H9 (cell line): ENCODE data around the gene PRAF2. TPM values are rescaled to one million over a fixed set of nuclear protein-coding genes. Genes with fewer than 3 reads are reported as not detected.
A peak's percentile ranks its signal among the peaks of the same experiment; 100 is the strongest.

ENCODE experiments used
- DNase-seq: peaks from one replicate; pipeline ENCODE4 v3.0.0-alpha.2; 2017
- H2AFZ ChIP-seq: one replicate; pipeline ENCODE4 v1.6.1; 2013; ENCODE audit warnings: mild to moderate bottlenecking, low read length, control low read depth, moderate library complexity
- H2AK5ac ChIP-seq: 2 replicates; pipeline ENCODE4 v1.6.1; 2013; ENCODE audit warnings: low read length, control low read depth, mixed read lengths; ENCODE audit not compliant: insufficient read length
- H2BK120ac ChIP-seq: one replicate; pipeline ENCODE4 v1.6.1; 2013; ENCODE audit warnings: low read depth, mild to moderate bottlenecking, low read length, control low read depth, inconsistent platforms; ENCODE audit not compliant: poor library complexity, severe bottlenecking
- H2BK12ac ChIP-seq: 2 replicates; pipeline ENCODE4 v1.6.1; 2013; ENCODE audit warnings: low read length, control low read depth, mixed read lengths, low read depth; ENCODE audit not compliant: insufficient read length
- H2BK15ac ChIP-seq: 2 replicates; pipeline ENCODE4 v1.6.1; 2013; ENCODE audit warnings: low read depth, low read length, control low read depth
- H2BK20ac ChIP-seq: one replicate; pipeline ENCODE4 v1.6.1; 2013; ENCODE audit warnings: low read depth, mild to moderate bottlenecking, low read length, control low read depth, inconsistent platforms; ENCODE audit not compliant: poor library complexity, severe bottlenecking
- H2BK5ac ChIP-seq: 2 replicates; pipeline ENCODE4 v1.6.1; 2013; ENCODE audit warnings: low read length, control low read depth, mixed read lengths; ENCODE audit not compliant: insufficient read length
- H3K14ac ChIP-seq: 2 replicates; pipeline ENCODE4 v1.6.1; 2013; ENCODE audit warnings: low read length, control low read depth; ENCODE audit not compliant: insufficient read depth
- H3K18ac ChIP-seq: 2 replicates; pipeline ENCODE4 v1.6.1; 2013; ENCODE audit warnings: low read depth, mild to moderate bottlenecking, mixed read lengths, low read length, control low read depth; ENCODE audit not compliant: insufficient read length
- H3K23ac ChIP-seq: 2 replicates; pipeline ENCODE4 v1.6.1; 2013; ENCODE audit warnings: low read length, control low read depth, mixed read lengths, low read depth; ENCODE audit not compliant: insufficient read length
- H3K23me2 ChIP-seq: 2 replicates; pipeline ENCODE4 v1.6.1; 2013; ENCODE audit warnings: low read depth, mild to moderate bottlenecking, mixed read lengths, low read length, control low read depth; ENCODE audit not compliant: insufficient read length, poor library complexity, severe bottlenecking
- H3K27ac ChIP-seq: 2 replicates; pipeline ENCODE4 v1.5.1; 2013; ENCODE audit warnings: low read length, control low read depth, mixed read lengths, low read depth; ENCODE audit not compliant: insufficient read length
- H3K27me3 ChIP-seq: 2 replicates; pipeline ENCODE4 v1.6.1; 2013; ENCODE audit warnings: low read length, control low read depth, inconsistent platforms; ENCODE audit not compliant: insufficient read depth
- H3K4ac ChIP-seq: 2 replicates; pipeline ENCODE4 v1.6.1; 2013; ENCODE audit warnings: low read depth, mild to moderate bottlenecking, control low read depth, inconsistent platforms, low read length, moderate library complexity
- H3K4me1 ChIP-seq: 2 replicates; pipeline ENCODE4 v1.6.1; 2013; ENCODE audit warnings: low read length, control low read depth, inconsistent platforms; ENCODE audit not compliant: insufficient read depth
- H3K4me2 ChIP-seq: 2 replicates; pipeline ENCODE4 v1.6.1; 2013; ENCODE audit warnings: low read length, control low read depth, mixed read lengths; ENCODE audit not compliant: insufficient read length, insufficient read depth
- H3K56ac ChIP-seq: 2 replicates; pipeline ENCODE4 v1.6.1; 2013; ENCODE audit warnings: low read depth, mild to moderate bottlenecking, mixed read lengths, low read length, control low read depth; ENCODE audit not compliant: insufficient read length
- H3K79me1 ChIP-seq: 2 replicates; pipeline ENCODE4 v1.6.1; 2013; ENCODE audit warnings: low read depth, mild to moderate bottlenecking, moderate library complexity, low read length, control low read depth, inconsistent platforms; ENCODE audit not compliant: insufficient read depth, poor library complexity, severe bottlenecking
- H3K79me2 ChIP-seq: 2 replicates; pipeline ENCODE4 v1.6.1; 2013; ENCODE audit warnings: low read length, control low read depth, inconsistent platforms; ENCODE audit not compliant: insufficient read depth
- H3K9ac ChIP-seq: 2 replicates; pipeline ENCODE4 v1.6.1; 2013; ENCODE audit warnings: low read length, control low read depth, mixed read lengths; ENCODE audit not compliant: insufficient read length; ENCODE audit errors: extremely low read depth
- H3K9me3 ChIP-seq: one replicate; pipeline ENCODE4 v1.6.1; 2013; ENCODE audit warnings: low read depth, low read length, inconsistent platforms; ENCODE audit not compliant: control insufficient read depth
- H3T11ph ChIP-seq: one replicate; pipeline ENCODE4 v1.6.1; 2013; ENCODE audit warnings: mild to moderate bottlenecking, low read length, control low read depth, inconsistent platforms
- H4K20me1 ChIP-seq: one replicate; pipeline ENCODE4 v1.6.1; 2013; ENCODE audit not compliant: control insufficient read depth, insufficient read length, insufficient read depth
- H4K5ac ChIP-seq: 2 replicates; pipeline ENCODE4 v1.6.1; 2013; ENCODE audit warnings: low read depth, mild to moderate bottlenecking, mixed read lengths, low read length, control low read depth; ENCODE audit not compliant: insufficient read length
- H4K8ac ChIP-seq: replicated peaks from 2 replicates; pipeline ENCODE4 v1.6.1; 2013; ENCODE audit warnings: low read length, control low read depth, mixed read lengths, low read depth; ENCODE audit not compliant: insufficient read length
- H4K91ac ChIP-seq: 2 replicates; pipeline ENCODE4 v1.6.1; 2013; ENCODE audit warnings: low read depth, mild to moderate bottlenecking, moderate library complexity, mixed read lengths, low read length, control low read depth; ENCODE audit not compliant: insufficient read length
- H3K27ac Mint-ChIP-seq, 3 experiments: 2 replicates in 2 of 3; 3 replicates in 1 of 3; pipeline ENCODE4 v1.8.0; 2020 to 2021; ENCODE audit warnings: mixed read lengths in 3 of 3, mild to moderate bottlenecking in 1 of 3, moderate library complexity in 1 of 3
- H3K27me3 Mint-ChIP-seq: 2 replicates; pipeline ENCODE4 v1.8.0; 2021; ENCODE audit warnings: low read depth, mild to moderate bottlenecking, moderate library complexity, mixed read lengths
- H3K36me3 Mint-ChIP-seq, 3 experiments: 2 replicates in 2 of 3; 3 replicates in 1 of 3; pipeline ENCODE4 v1.8.0; 2020 to 2021; ENCODE audit warnings: low read depth in 3 of 3, mixed read lengths in 3 of 3; ENCODE audit not compliant: insufficient read depth in 1 of 3
- H3K4me1 Mint-ChIP-seq, 2 experiments: 2 replicates each; pipeline ENCODE4 v1.8.0; 2020; ENCODE audit warnings: mixed read lengths in 2 of 2
- H3K4me3 Mint-ChIP-seq, 2 experiments: 2 replicates in 1 of 2; 3 replicates in 1 of 2; pipeline ENCODE4 v1.8.0; 2020 to 2021; ENCODE audit warnings: mild to moderate bottlenecking in 2 of 2, mixed read lengths in 2 of 2, moderate library complexity in 1 of 2
- H3K9me3 Mint-ChIP-seq, 2 experiments: 2 replicates in 1 of 2; 3 replicates in 1 of 2; pipeline ENCODE4 v1.8.0; 2020; ENCODE audit warnings: mild to moderate bottlenecking in 2 of 2, mixed read lengths in 2 of 2, moderate library complexity in 1 of 2
- CTCF ChIP-seq: fragments of 200-600 bp; sonication (generic); conservative IDR thresholded peaks from 3 replicates; pipeline ENCODE4 v1.8.0; 2021; ENCODE audit warnings: antibody characterized with exemption, mild to moderate bottlenecking
- WGBS: extraction: QIAGEN DNeasy Blood & Tissue Kit; methylation state at CpG from one replicate; pipeline ENCODE4 v1.1.7; 2013; ENCODE audit warnings: missing lambda C conversion rate, low lambda C conversion rate, mixed read lengths; ENCODE audit not compliant: insufficient read length; ENCODE audit errors: extremely low coverage; 5-methylcytosine and 5-hydroxymethylcytosine counted together
- total RNA-seq: library from RNA; stranded (reverse); gene quantifications from 2 replicates; pipeline ENCODE4 v1.2.1, GENCODE V29; 2021

The PRAF2 gene
- total RNA-seq, 1 experiment from 2014 or later: 13.4 TPM

- Histone ChIP-seq H3K27me3 (no peaks in the 10 kb centered on the region), H3K79me1 (peaks cover 2% of the 10 kb centered on the region), H2BK120ac (no peak overlapping the region), H3K9ac (peak overlapping the region; percentile 30), H3K27ac (no peak overlapping the region), H2AFZ (no peak overlapping the region), H3K23ac (no peak overlapping the region), H3K9me3 (no peaks in the 10 kb centered on the region), H2BK5ac (no peak overlapping the region), H2BK15ac (no peak overlapping the region), H2BK20ac (no peak overlapping the region), H3K4me1 (no peaks in the 10 kb centered on the region; the same call in 1 of the 2 replicates), H3K4ac (no peak overlapping the region), H4K8ac (no peak overlapping the region), H4K91ac (no peak overlapping the region), H4K20me1 (no peaks in the 10 kb centered on the region), H3K4me2 (peak overlapping the region; percentile 87), H2AK5ac (no peak overlapping the region), H3K56ac (no peak overlapping the region), H3K79me2 (peaks cover 6% of the 10 kb centered on the region), H3K23me2 (peaks cover 2% of the 10 kb centered on the region), H3K18ac (no peak overlapping the region), H2BK12ac (no peak overlapping the region), H3K14ac (no peak overlapping the region), H4K5ac (no peak overlapping the region), H3T11ph (no peak overlapping the region)
- no peak for DNase-seq
- peaks cover 17 to 36% (median 22%) of the 10 kb centered on the region in 3 experiments for H3K36me3 Mint-ChIP-seq
- no peak for TF ChIP-seq CTCF
- H3K27me3 Mint-ChIP-seq: no peaks in the 10 kb centered on the region
- no peak overlapping the region; a peak in 1 of 7 replicates for H3K27ac Mint-ChIP-seq
- WGBS: no CpG with 5 or more reads among the region's 10 CpGs
- H3K4me1 Mint-ChIP-seq: peaks cover 8 to 12% of the 10 kb centered on the region in 2 experiments; a peak in 3 of 4 replicates
- H3K4me3 Mint-ChIP-seq: peak overlapping the region; percentile 74 to 78
- peaks cover 72 to 89% of the 10 kb centered on the region in 2 experiments for H3K9me3 Mint-ChIP-seq
These were observed 14.1 kb downstream of the PRAF2 start for GRCh38 chrX:49059681-49060085.
